Measurements from ENCODE around the gene SKOR1. TPM values are rescaled to one million over a fixed set of nuclear protein-coding genes. Genes with fewer than 3 reads are reported as not detected.

Gene SKOR1
- total RNA-seq, 2 experiments from 2014 or later, result 1.0 to 1.5 TPM

- no peaks in the 10 kb centered on the region for H3K36me3 ChIP-seq (ENCODE audit: insufficient read depth, low read length)
- no peak for TF ChIP-seq EZH2phosphoT487 (IDR thresholded peaks at IDR 0.05; ENCODE audit: borderline replicate concordance, low read depth, low read length)
- TF ChIP-seq CTCF (conservative IDR thresholded peaks at IDR 0.05; ENCODE audit: low read length), result no peak
- BruUV-seq (replicated peaks), result no TSS peak
- H4K20me1 ChIP-seq (ENCODE audit: insufficient read depth, low read length), result no peaks in the 10 kb centered on the region
- H2AFZ ChIP-seq (ENCODE audit: low read length), result no peak overlapping the region
- DNase-seq (ENCODE audit: low spot score), result no peak
- H3K4me3 ChIP-seq (ENCODE audit: low read depth, low read length, poor library complexity, severe bottlenecking), result no peak overlapping the region
- CTCF ChIA-PET (ENCODE audit: unreplicated experiment), result no interaction called here
- peaks cover 36% of the 10 kb centered on the region for H3K4me1 ChIP-seq (ENCODE audit: insufficient read depth, low read length, poor library complexity, severe bottlenecking)
- H3K9me3 ChIP-seq (ENCODE audit: low read length), result no peaks in the 10 kb centered on the region
- intact Hi-C loops (cut with micrococcal nuclease; ENCODE audit: unreplicated experiment), result no loop called here
- H3K79me2 ChIP-seq (ENCODE audit: insufficient read depth, low read depth, low read length), result no peaks in the 10 kb centered on the region
- no peak overlapping the region for H3K27ac ChIP-seq (ENCODE audit: low read depth, low read length, poor library complexity, severe bottlenecking)
- no peak overlapping the region for H3K4me2 ChIP-seq (ENCODE audit: low read length)
- POLR2A ChIA-PET, result interaction anchor here (0.6 to 1.3 kb wide), 3 partner anchors 8 to 875 kb away, joined by 3 to 5 read pairs (median 3); no protein-coding TSS in a partner anchor
- H3K9me2 ChIP-seq (ENCODE audit: insufficient read depth, low read length), result no peaks in the 10 kb centered on the region
Observed at GRCh38 chr15:67776600-67776999, 48.7 kb upstream of the SKOR1 start.

- Histone ChIP-seq H3K9me3 (ENCODE audit: low read length) (no peaks in the 10 kb centered on the region), H2AFZ (ENCODE audit: low read length) (no peak overlapping the region), H3K79me2 (ENCODE audit: insufficient read depth, low read depth, low read length) (no peaks in the 10 kb centered on the region), H4K20me1 (ENCODE audit: insufficient read depth, low read length) (no peaks in the 10 kb centered on the region), H3K4me2 (ENCODE audit: low read length) (no peak overlapping the region), H3K36me3 (ENCODE audit: insufficient read depth, low read length) (no peaks in the 10 kb centered on the region), H3K9me2 (ENCODE audit: insufficient read depth, low read length) (no peaks in the 10 kb centered on the region), H3K27ac (ENCODE audit: low read depth, low read length, poor library complexity, severe bottlenecking) (no peak overlapping the region), H3K4me3 (ENCODE audit: low read depth, low read length, poor library complexity, severe bottlenecking) (no peak overlapping the region), H3K4me1 (ENCODE audit: insufficient read depth, low read length, poor library complexity, severe bottlenecking) (peaks cover 41% of the 10 kb centered on the region)
- intact Hi-C loops (cut with micrococcal nuclease; ENCODE audit: unreplicated experiment), result no loop called here
- no peak for DNase-seq (ENCODE audit: low spot score)
- ChIA-PET POLR2A (interaction anchor here (0.6 to 1.3 kb wide), 2 partner anchors 9 to 479 kb away, joined by 3 read pairs; no protein-coding TSS in a partner anchor), CTCF (ENCODE audit: unreplicated experiment) (no interaction called here)
- no peak for TF ChIP-seq EZH2phosphoT487 (IDR thresholded peaks at IDR 0.05; ENCODE audit: borderline replicate concordance, low read depth, low read length)
- no peak for TF ChIP-seq CTCF (conservative IDR thresholded peaks at IDR 0.05; ENCODE audit: low read length)
- no TSS peak for BruUV-seq (replicated peaks)
Observed at GRCh38 chr15:67777071-67777470, 48.2 kb upstream of the SKOR1 start.

GRCh38 chr15:67777773-67778172 is 47.5 kb upstream of the SKOR1 start:
- Histone ChIP-seq H3K79me2 (ENCODE audit: insufficient read depth, low read depth, low read length) (no peaks in the 10 kb centered on the region), H3K27ac (ENCODE audit: low read depth, low read length, poor library complexity, severe bottlenecking) (no peak overlapping the region), H4K20me1 (ENCODE audit: insufficient read depth, low read length) (no peaks in the 10 kb centered on the region), H3K9me3 (ENCODE audit: low read length) (no peaks in the 10 kb centered on the region), H3K36me3 (ENCODE audit: insufficient read depth, low read length) (no peaks in the 10 kb centered on the region), H3K4me2 (ENCODE audit: low read length) (no peak overlapping the region), H3K4me3 (ENCODE audit: low read depth, low read length, poor library complexity, severe bottlenecking) (no peak overlapping the region), H3K9me2 (ENCODE audit: insufficient read depth, low read length) (no peaks in the 10 kb centered on the region), H3K4me1 (ENCODE audit: insufficient read depth, low read length, poor library complexity, severe bottlenecking) (peaks cover 48% of the 10 kb centered on the region), H2AFZ (ENCODE audit: low read length) (no peak overlapping the region)
- DNase-seq (ENCODE audit: low spot score), result no peak
- POLR2A ChIA-PET, result interaction anchor here (0.6 kb wide), 1 partner anchor 11 kb away, joined by 3 read pairs; no protein-coding TSS in a partner anchor
- CTCF ChIA-PET (ENCODE audit: unreplicated experiment), result no interaction called here
- no TSS peak for BruUV-seq (replicated peaks)
- TF ChIP-seq CTCF (conservative IDR thresholded peaks at IDR 0.05; ENCODE audit: low read length) (no peak), EZH2phosphoT487 (IDR thresholded peaks at IDR 0.05; ENCODE audit: borderline replicate concordance, low read depth, low read length) (no peak)
- intact Hi-C loops (cut with micrococcal nuclease; ENCODE audit: unreplicated experiment), result no loop called here

Data from OCI-LY7 (cell line).